H9 (cell line): Measurements from ENCODE around the gene GRIA1. TPM values are rescaled to one million over a fixed set of nuclear protein-coding genes. Genes with fewer than 3 reads are reported as not detected.

Source experiments
- DNase-seq: peaks from one replicate; pipeline ENCODE4 v3.0.0-alpha.2; 2017
- H2AFZ ChIP-seq: one replicate; pipeline ENCODE4 v1.6.1; 2013; ENCODE audit warnings: mild to moderate bottlenecking, low read length, control low read depth, moderate library complexity
- H2AK5ac ChIP-seq: 2 replicates; pipeline ENCODE4 v1.6.1; 2013; ENCODE audit warnings: low read length, control low read depth, mixed read lengths; ENCODE audit not compliant: insufficient read length
- H2BK120ac ChIP-seq: one replicate; pipeline ENCODE4 v1.6.1; 2013; ENCODE audit warnings: low read depth, mild to moderate bottlenecking, low read length, control low read depth, inconsistent platforms; ENCODE audit not compliant: poor library complexity, severe bottlenecking
- H2BK12ac ChIP-seq: 2 replicates; pipeline ENCODE4 v1.6.1; 2013; ENCODE audit warnings: low read length, control low read depth, mixed read lengths, low read depth; ENCODE audit not compliant: insufficient read length
- H2BK15ac ChIP-seq: 2 replicates; pipeline ENCODE4 v1.6.1; 2013; ENCODE audit warnings: low read depth, low read length, control low read depth
- H2BK20ac ChIP-seq: one replicate; pipeline ENCODE4 v1.6.1; 2013; ENCODE audit warnings: low read depth, mild to moderate bottlenecking, low read length, control low read depth, inconsistent platforms; ENCODE audit not compliant: poor library complexity, severe bottlenecking
- H2BK5ac ChIP-seq: 2 replicates; pipeline ENCODE4 v1.6.1; 2013; ENCODE audit warnings: low read length, control low read depth, mixed read lengths; ENCODE audit not compliant: insufficient read length
- H3K14ac ChIP-seq: 2 replicates; pipeline ENCODE4 v1.6.1; 2013; ENCODE audit warnings: low read length, control low read depth; ENCODE audit not compliant: insufficient read depth
- H3K18ac ChIP-seq: 2 replicates; pipeline ENCODE4 v1.6.1; 2013; ENCODE audit warnings: low read depth, mild to moderate bottlenecking, mixed read lengths, low read length, control low read depth; ENCODE audit not compliant: insufficient read length
- H3K23ac ChIP-seq: 2 replicates; pipeline ENCODE4 v1.6.1; 2013; ENCODE audit warnings: low read length, control low read depth, mixed read lengths, low read depth; ENCODE audit not compliant: insufficient read length
- H3K23me2 ChIP-seq: 2 replicates; pipeline ENCODE4 v1.6.1; 2013; ENCODE audit warnings: low read depth, mild to moderate bottlenecking, mixed read lengths, low read length, control low read depth; ENCODE audit not compliant: insufficient read length, poor library complexity, severe bottlenecking
- H3K27ac ChIP-seq: 2 replicates; pipeline ENCODE4 v1.5.1; 2013; ENCODE audit warnings: low read length, control low read depth, mixed read lengths, low read depth; ENCODE audit not compliant: insufficient read length
- H3K27me3 ChIP-seq: 2 replicates; pipeline ENCODE4 v1.6.1; 2013; ENCODE audit warnings: low read length, control low read depth, inconsistent platforms; ENCODE audit not compliant: insufficient read depth
- H3K4ac ChIP-seq: 2 replicates; pipeline ENCODE4 v1.6.1; 2013; ENCODE audit warnings: low read depth, mild to moderate bottlenecking, control low read depth, inconsistent platforms, low read length, moderate library complexity
- H3K4me1 ChIP-seq: 2 replicates; pipeline ENCODE4 v1.6.1; 2013; ENCODE audit warnings: low read length, control low read depth, inconsistent platforms; ENCODE audit not compliant: insufficient read depth
- H3K4me2 ChIP-seq: 2 replicates; pipeline ENCODE4 v1.6.1; 2013; ENCODE audit warnings: low read length, control low read depth, mixed read lengths; ENCODE audit not compliant: insufficient read length, insufficient read depth
- H3K56ac ChIP-seq: 2 replicates; pipeline ENCODE4 v1.6.1; 2013; ENCODE audit warnings: low read depth, mild to moderate bottlenecking, mixed read lengths, low read length, control low read depth; ENCODE audit not compliant: insufficient read length
- H3K79me1 ChIP-seq: 2 replicates; pipeline ENCODE4 v1.6.1; 2013; ENCODE audit warnings: low read depth, mild to moderate bottlenecking, moderate library complexity, low read length, control low read depth, inconsistent platforms; ENCODE audit not compliant: insufficient read depth, poor library complexity, severe bottlenecking
- H3K79me2 ChIP-seq: 2 replicates; pipeline ENCODE4 v1.6.1; 2013; ENCODE audit warnings: low read length, control low read depth, inconsistent platforms; ENCODE audit not compliant: insufficient read depth
- H3K9ac ChIP-seq: 2 replicates; pipeline ENCODE4 v1.6.1; 2013; ENCODE audit warnings: low read length, control low read depth, mixed read lengths; ENCODE audit not compliant: insufficient read length; ENCODE audit errors: extremely low read depth
- H3K9me3 ChIP-seq: one replicate; pipeline ENCODE4 v1.6.1; 2013; ENCODE audit warnings: low read depth, low read length, inconsistent platforms; ENCODE audit not compliant: control insufficient read depth
- H3T11ph ChIP-seq: one replicate; pipeline ENCODE4 v1.6.1; 2013; ENCODE audit warnings: mild to moderate bottlenecking, low read length, control low read depth, inconsistent platforms
- H4K20me1 ChIP-seq: one replicate; pipeline ENCODE4 v1.6.1; 2013; ENCODE audit not compliant: control insufficient read depth, insufficient read length, insufficient read depth
- H4K5ac ChIP-seq: 2 replicates; pipeline ENCODE4 v1.6.1; 2013; ENCODE audit warnings: low read depth, mild to moderate bottlenecking, mixed read lengths, low read length, control low read depth; ENCODE audit not compliant: insufficient read length
- H4K8ac ChIP-seq: replicated peaks from 2 replicates; pipeline ENCODE4 v1.6.1; 2013; ENCODE audit warnings: low read length, control low read depth, mixed read lengths, low read depth; ENCODE audit not compliant: insufficient read length
- H4K91ac ChIP-seq: 2 replicates; pipeline ENCODE4 v1.6.1; 2013; ENCODE audit warnings: low read depth, mild to moderate bottlenecking, moderate library complexity, mixed read lengths, low read length, control low read depth; ENCODE audit not compliant: insufficient read length
- H3K27ac Mint-ChIP-seq, 3 experiments: 2 replicates in 2 of 3; 3 replicates in 1 of 3; pipeline ENCODE4 v1.8.0; 2020 to 2021; ENCODE audit warnings: mixed read lengths in 3 of 3, mild to moderate bottlenecking in 1 of 3, moderate library complexity in 1 of 3
- H3K27me3 Mint-ChIP-seq: 2 replicates; pipeline ENCODE4 v1.8.0; 2021; ENCODE audit warnings: low read depth, mild to moderate bottlenecking, moderate library complexity, mixed read lengths
- H3K36me3 Mint-ChIP-seq, 3 experiments: 2 replicates in 2 of 3; 3 replicates in 1 of 3; pipeline ENCODE4 v1.8.0; 2020 to 2021; ENCODE audit warnings: low read depth in 3 of 3, mixed read lengths in 3 of 3; ENCODE audit not compliant: insufficient read depth in 1 of 3
- H3K4me1 Mint-ChIP-seq, 2 experiments: 2 replicates each; pipeline ENCODE4 v1.8.0; 2020; ENCODE audit warnings: mixed read lengths in 2 of 2
- H3K4me3 Mint-ChIP-seq, 2 experiments: 2 replicates in 1 of 2; 3 replicates in 1 of 2; pipeline ENCODE4 v1.8.0; 2020 to 2021; ENCODE audit warnings: mild to moderate bottlenecking in 2 of 2, mixed read lengths in 2 of 2, moderate library complexity in 1 of 2
- H3K9me3 Mint-ChIP-seq, 2 experiments: 2 replicates in 1 of 2; 3 replicates in 1 of 2; pipeline ENCODE4 v1.8.0; 2020; ENCODE audit warnings: mild to moderate bottlenecking in 2 of 2, mixed read lengths in 2 of 2, moderate library complexity in 1 of 2
- WGBS: extraction: QIAGEN DNeasy Blood & Tissue Kit; methylation state at CpG from one replicate; pipeline ENCODE4 v1.1.7; 2013; ENCODE audit warnings: missing lambda C conversion rate, low lambda C conversion rate, mixed read lengths; ENCODE audit not compliant: insufficient read length; ENCODE audit errors: extremely low coverage; 5-methylcytosine and 5-hydroxymethylcytosine counted together
- total RNA-seq: library from RNA; stranded (reverse); gene quantifications from 2 replicates; pipeline ENCODE4 v1.2.1, GENCODE V29; 2021
- TF ChIP-seq, protein P1 (sequence below): fragments of 200-600 bp; sonication (generic); conservative IDR thresholded peaks from 3 replicates; pipeline ENCODE4 v1.8.0; 2021; ENCODE audit warnings: antibody characterized with exemption, mild to moderate bottlenecking

Gene GRIA1
- total RNA-seq, 1 experiment from 2014 or later = 0.52 TPM

DNA sequence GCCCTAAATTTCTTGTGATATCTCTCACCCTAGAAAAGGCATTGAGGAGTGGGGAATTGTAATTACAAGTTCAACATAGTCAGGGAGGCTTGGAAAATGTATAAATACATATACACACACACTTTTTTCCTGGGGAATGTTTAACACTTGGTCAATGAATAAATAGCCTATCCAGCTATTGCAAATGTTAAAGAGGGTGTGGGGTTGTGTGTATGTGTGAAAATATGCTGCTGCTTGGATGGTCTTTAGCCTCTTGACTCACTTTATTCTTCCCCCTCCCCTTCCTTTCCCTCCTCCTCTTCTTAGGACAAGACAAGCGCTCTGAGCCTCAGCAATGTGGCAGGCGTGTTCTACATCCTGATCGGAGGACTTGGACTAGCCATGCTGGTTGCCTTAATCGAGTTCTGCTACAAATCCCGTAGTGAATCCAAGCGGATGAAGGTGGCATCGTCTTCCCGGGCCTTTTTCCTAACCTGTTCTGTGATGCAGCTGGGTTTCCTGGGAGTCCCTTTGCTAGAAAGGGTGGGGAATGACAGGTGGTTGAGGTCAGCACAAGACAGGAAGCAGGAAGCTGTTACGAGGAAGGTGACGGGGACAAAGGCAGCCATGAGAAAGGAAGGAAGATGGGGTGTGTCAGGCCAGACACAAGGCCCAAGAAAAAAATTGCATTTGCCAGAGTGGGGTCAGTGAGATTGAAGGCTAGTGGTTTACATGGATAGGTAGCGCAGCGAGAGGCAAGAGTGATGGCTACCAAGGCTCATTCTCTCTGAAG lies 311.8 kb downstream of the GRIA1 start:
- Histone ChIP-seq H3K23me2 (no peaks in the 10 kb centered on the region), H3K79me1 (no peaks in the 10 kb centered on the region), H3K27me3 (no peaks in the 10 kb centered on the region), H4K91ac (no peak overlapping the region), H3K27ac (no peak overlapping the region), H3K18ac (no peak overlapping the region), H4K8ac (no peak overlapping the region), H2AK5ac (no peak overlapping the region), H2AFZ (no peak overlapping the region), H3K23ac (no peak overlapping the region), H2BK5ac (no peak overlapping the region), H3K56ac (no peak overlapping the region), H3K9me3 (no peaks in the 10 kb centered on the region), H3K4me2 (no peak overlapping the region), H3K4me1 (no peaks in the 10 kb centered on the region), H3K4ac (no peak overlapping the region), H3K9ac (no peak overlapping the region), H2BK15ac (no peak overlapping the region), H2BK120ac (no peak overlapping the region), H2BK20ac (no peak overlapping the region), H3K14ac (no peak overlapping the region), H2BK12ac (no peak overlapping the region), H3K79me2 (no peaks in the 10 kb centered on the region), H3T11ph (no peak overlapping the region), H4K5ac (no peak overlapping the region), H4K20me1 (no peaks in the 10 kb centered on the region)
- no CpG with 5 or more reads among the region's 12 CpGs for WGBS
- Mint-ChIP-seq H3K4me1 (no peaks in the 10 kb centered on the region), H3K27ac (no peak overlapping the region; a peak in 1 of 7 replicates), H3K9me3 (no peaks in the 10 kb centered on the region), H3K36me3 (no peaks in the 10 kb centered on the region), H3K27me3 (no peaks in the 10 kb centered on the region), H3K4me3 (no peak overlapping the region)
- no peak for DNase-seq
- TF ChIP-seq, protein P1, sequence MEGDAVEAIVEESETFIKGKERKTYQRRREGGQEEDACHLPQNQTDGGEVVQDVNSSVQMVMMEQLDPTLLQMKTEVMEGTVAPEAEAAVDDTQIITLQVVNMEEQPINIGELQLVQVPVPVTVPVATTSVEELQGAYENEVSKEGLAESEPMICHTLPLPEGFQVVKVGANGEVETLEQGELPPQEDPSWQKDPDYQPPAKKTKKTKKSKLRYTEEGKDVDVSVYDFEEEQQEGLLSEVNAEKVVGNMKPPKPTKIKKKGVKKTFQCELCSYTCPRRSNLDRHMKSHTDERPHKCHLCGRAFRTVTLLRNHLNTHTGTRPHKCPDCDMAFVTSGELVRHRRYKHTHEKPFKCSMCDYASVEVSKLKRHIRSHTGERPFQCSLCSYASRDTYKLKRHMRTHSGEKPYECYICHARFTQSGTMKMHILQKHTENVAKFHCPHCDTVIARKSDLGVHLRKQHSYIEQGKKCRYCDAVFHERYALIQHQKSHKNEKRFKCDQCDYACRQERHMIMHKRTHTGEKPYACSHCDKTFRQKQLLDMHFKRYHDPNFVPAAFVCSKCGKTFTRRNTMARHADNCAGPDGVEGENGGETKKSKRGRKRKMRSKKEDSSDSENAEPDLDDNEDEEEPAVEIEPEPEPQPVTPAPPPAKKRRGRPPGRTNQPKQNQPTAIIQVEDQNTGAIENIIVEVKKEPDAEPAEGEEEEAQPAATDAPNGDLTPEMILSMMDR = no peak
